Effector CD8-positive, alpha-beta T cell (primary cell): ENCODE measurements around the gene SLC12A1.

Experiments used
- DNase-seq: peaks from one replicate; lab custom pipeline; 2025; lab: John Stamatoyannopoulos, UW
- total RNA-seq, 4 experiments: gene quantifications; one replicate each; lab custom pipeline; 2026; lab: John Stamatoyannopoulos, UW

The SLC12A1 gene
- total RNA-seq, result 0 to 0.36 (median 0.04) reads per million in 4 experiments

GRCh38 chr15:48205981-48206380 lies at the start of gene SLC12A1:
SLC12A1 (plus strand) TSS chr15:48206302; CDS start chr15:48207720, 1,418 bp downstream.
- no peak for DNase-seq

- no peak for DNase-seq
Measured at GRCh38 chr15:48168616-48169015, 37.5 kb upstream of the SLC12A1 start.

- DNase-seq, result no peak
Measured at GRCh38 chr15:48170981-48171380, 35.1 kb upstream of the SLC12A1 start.

GRCh38 chr15:48175126-48175525 lies 31.0 kb upstream of the SLC12A1 start:
- no peak for DNase-seq

GRCh38 chr15:48176112-48176511 lies 30.0 kb upstream of the SLC12A1 start:
- DNase-seq, result no peak

- DNase-seq, result no peak
Measured at GRCh38 chr15:48176957-48177356, 29.1 kb upstream of the SLC12A1 start.

GRCh38 chr15:48177383-48177765 lies 28.7 kb upstream of the SLC12A1 start:
- no peak for DNase-seq

GRCh38 chr15:48177766-48178647 lies 28.1 kb upstream of the SLC12A1 start, which contains the start of gene MYEF2:
MYEF2 (minus strand) TSS chr15:48178295; CDS start chr15:48178237, 58 bp downstream.
- peak; percentile 41 for DNase-seq

- no peak for DNase-seq
Measured at GRCh38 chr15:48178648-48178931, 27.5 kb upstream of the SLC12A1 start.

GRCh38 chr15:48182749-48183148 lies 23.4 kb upstream of the SLC12A1 start:
- no peak for DNase-seq

GRCh38 chr15:48185529-48185928 lies 20.6 kb upstream of the SLC12A1 start:
- no peak for DNase-seq

GRCh38 chr15:48186271-48186670 lies 19.8 kb upstream of the SLC12A1 start:
- no peak for DNase-seq

- no peak for DNase-seq
Measured at GRCh38 chr15:48190932-48191573, 15.0 kb upstream of the SLC12A1 start.

- no peak for DNase-seq
Measured at GRCh38 chr15:48191574-48192225, 14.4 kb upstream of the SLC12A1 start, which contains the start of gene CTXN2. CTXN2 (plus strand) TSS chr15:48191665; CDS start chr15:48201301, 9,636 bp downstream.

- no peak for DNase-seq
Measured at GRCh38 chr15:48202068-48202467, 4.0 kb upstream of the SLC12A1 start.

- DNase-seq, result no peak
Measured at GRCh38 chr15:48221261-48221660, 15.2 kb downstream of the SLC12A1 start.

- DNase-seq, result no peak
Measured at GRCh38 chr15:48221885-48222284, 15.8 kb downstream of the SLC12A1 start.

GRCh38 chr15:48222627-48223026 lies 16.5 kb downstream of the SLC12A1 start:
- no peak for DNase-seq

GRCh38 chr15:48225771-48226170 lies 19.7 kb downstream of the SLC12A1 start:
- no peak for DNase-seq

- no peak for DNase-seq
Measured at GRCh38 chr15:48230498-48230897, 24.4 kb downstream of the SLC12A1 start.

- no peak for DNase-seq
Measured at GRCh38 chr15:48233246-48233645, 27.1 kb downstream of the SLC12A1 start.

- DNase-seq, result no peak
Measured at GRCh38 chr15:48239334-48239733, 33.2 kb downstream of the SLC12A1 start.

- DNase-seq, result no peak
Measured at GRCh38 chr15:48242015-48242414, 35.9 kb downstream of the SLC12A1 start.
